ENCODE data around the gene KIAA1549. TPM values are rescaled to one million over a fixed set of nuclear protein-coding genes. Genes with fewer than 3 reads are reported as not detected.

The KIAA1549 gene
- total and polyA plus RNA-seq, 2 of the 4 experiments (the other 2 are of a cell fraction), result 1.3 to 3.3 TPM

DNA sequence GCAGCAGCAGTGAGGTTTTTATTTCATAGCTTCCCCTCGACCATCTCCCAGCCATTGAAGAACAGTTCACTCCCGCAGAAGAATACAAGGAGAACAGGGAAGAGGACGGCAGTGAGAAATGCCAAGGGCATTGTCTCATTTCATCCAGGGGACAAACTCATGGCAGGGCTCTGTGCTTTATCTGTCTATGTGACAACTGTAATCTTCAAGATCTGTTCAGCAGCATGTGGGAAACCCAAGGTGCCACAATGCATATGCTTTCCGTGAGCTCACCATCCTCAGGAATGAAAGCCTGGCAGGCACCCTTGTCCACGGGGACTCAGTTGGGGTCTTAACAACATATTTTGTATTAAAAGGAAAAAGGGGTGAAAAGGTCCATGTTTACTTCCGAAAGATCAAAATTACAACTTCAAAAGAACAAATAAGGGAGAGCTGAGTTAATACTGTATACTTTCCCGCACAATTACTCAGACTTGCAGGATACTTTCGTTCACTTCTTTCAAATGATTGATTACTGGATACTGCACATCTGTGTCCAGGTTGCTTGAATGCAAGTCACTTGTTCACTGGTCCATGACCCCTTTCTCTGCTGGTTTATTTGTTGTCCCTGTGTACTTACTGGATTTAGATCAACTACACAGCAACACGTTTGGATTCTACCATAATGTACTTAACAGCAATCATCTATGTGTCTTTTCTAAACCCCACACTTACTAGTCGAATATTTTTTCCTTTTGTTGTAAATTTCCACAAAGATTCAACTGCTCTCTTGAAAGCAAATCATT lies 93.1 kb downstream of the KIAA1549 start:
- BruUV-seq (replicated peaks), result no TSS peak
- TF ChIP-seq FOS (IDR thresholded peaks at IDR 0.05; ENCODE audit: low read depth, low read length), result no peak
- TF ChIP-seq RAD21 (IDR thresholded peaks at IDR 0.05; ENCODE audit: low read length), result no peak
- TF ChIP-seq, protein P1, sequence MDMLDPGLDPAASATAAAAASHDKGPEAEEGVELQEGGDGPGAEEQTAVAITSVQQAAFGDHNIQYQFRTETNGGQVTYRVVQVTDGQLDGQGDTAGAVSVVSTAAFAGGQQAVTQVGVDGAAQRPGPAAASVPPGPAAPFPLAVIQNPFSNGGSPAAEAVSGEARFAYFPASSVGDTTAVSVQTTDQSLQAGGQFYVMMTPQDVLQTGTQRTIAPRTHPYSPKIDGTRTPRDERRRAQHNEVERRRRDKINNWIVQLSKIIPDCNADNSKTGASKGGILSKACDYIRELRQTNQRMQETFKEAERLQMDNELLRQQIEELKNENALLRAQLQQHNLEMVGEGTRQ (IDR thresholded peaks at IDR 0.05; ENCODE audit: low read depth, low read length), result no peak
- TF ChIP-seq RCOR1 (IDR thresholded peaks at IDR 0.05; ENCODE audit: insufficient replicate concordance, low read length), result no peak
- no peak for TF ChIP-seq MAFK (IDR thresholded peaks at IDR 0.05; ENCODE audit: low read depth, low read length)
- no peak for TF ChIP-seq CHD1 (IDR thresholded peaks at IDR 0.05; ENCODE audit: low read depth, low read length)
- TF ChIP-seq CEBPB (IDR thresholded peaks at IDR 0.05; ENCODE audit: low read depth, low read length), result no peak
- no peak for TF ChIP-seq MAZ (IDR thresholded peaks at IDR 0.05; ENCODE audit: borderline replicate concordance, low read depth, low read length)
- TF ChIP-seq MXI1 (IDR thresholded peaks at IDR 0.05; ENCODE audit: borderline replicate concordance, low read depth, low read length), result no peak
- TF ChIP-seq NFE2L2 (IDR thresholded peaks at IDR 0.05; ENCODE audit: low read depth, low read length), result no peak
- TF ChIP-seq, protein P2, sequence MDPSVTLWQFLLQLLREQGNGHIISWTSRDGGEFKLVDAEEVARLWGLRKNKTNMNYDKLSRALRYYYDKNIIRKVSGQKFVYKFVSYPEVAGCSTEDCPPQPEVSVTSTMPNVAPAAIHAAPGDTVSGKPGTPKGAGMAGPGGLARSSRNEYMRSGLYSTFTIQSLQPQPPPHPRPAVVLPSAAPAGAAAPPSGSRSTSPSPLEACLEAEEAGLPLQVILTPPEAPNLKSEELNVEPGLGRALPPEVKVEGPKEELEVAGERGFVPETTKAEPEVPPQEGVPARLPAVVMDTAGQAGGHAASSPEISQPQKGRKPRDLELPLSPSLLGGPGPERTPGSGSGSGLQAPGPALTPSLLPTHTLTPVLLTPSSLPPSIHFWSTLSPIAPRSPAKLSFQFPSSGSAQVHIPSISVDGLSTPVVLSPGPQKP (IDR thresholded peaks at IDR 0.05; ENCODE audit: borderline replicate concordance, low read depth, low read length), result no peak
- TF ChIP-seq SMC3 (IDR thresholded peaks at IDR 0.05; ENCODE audit: low read depth, low read length), result no peak
- TF ChIP-seq BHLHE40 (IDR thresholded peaks at IDR 0.05; ENCODE audit: low read depth, low read length), result no peak
- no peak for TF ChIP-seq POLR2A (IDR thresholded peaks at IDR 0.05; ENCODE audit: low read depth, low read length)
- TF ChIP-seq, protein P3, sequence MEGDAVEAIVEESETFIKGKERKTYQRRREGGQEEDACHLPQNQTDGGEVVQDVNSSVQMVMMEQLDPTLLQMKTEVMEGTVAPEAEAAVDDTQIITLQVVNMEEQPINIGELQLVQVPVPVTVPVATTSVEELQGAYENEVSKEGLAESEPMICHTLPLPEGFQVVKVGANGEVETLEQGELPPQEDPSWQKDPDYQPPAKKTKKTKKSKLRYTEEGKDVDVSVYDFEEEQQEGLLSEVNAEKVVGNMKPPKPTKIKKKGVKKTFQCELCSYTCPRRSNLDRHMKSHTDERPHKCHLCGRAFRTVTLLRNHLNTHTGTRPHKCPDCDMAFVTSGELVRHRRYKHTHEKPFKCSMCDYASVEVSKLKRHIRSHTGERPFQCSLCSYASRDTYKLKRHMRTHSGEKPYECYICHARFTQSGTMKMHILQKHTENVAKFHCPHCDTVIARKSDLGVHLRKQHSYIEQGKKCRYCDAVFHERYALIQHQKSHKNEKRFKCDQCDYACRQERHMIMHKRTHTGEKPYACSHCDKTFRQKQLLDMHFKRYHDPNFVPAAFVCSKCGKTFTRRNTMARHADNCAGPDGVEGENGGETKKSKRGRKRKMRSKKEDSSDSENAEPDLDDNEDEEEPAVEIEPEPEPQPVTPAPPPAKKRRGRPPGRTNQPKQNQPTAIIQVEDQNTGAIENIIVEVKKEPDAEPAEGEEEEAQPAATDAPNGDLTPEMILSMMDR (conservative IDR thresholded peaks at IDR 0.05; ENCODE audit: low read depth, low read length), result no peak

More for the DNA sequence above, 93.1 kb downstream of the KIAA1549 start:
- H3K27me3 ChIP-seq (ENCODE audit: control insufficient read depth, insufficient read depth, low read length), result no peaks in the 10 kb centered on the region
- no peak overlapping the region for H3K4me2 ChIP-seq (ENCODE audit: low read depth, low read length)
- no peak overlapping the region for H2BK15ac ChIP-seq (ENCODE audit: low read depth, low read length)
- no peak for DNase-seq
- no peak overlapping the region for H2BK20ac ChIP-seq (ENCODE audit: low read depth, low read length)
- H3K9me3 ChIP-seq (ENCODE audit: control insufficient read depth, insufficient read depth, low read length), result no peaks in the 10 kb centered on the region
- ChIA-PET POLR2A (ENCODE audit: unreplicated experiment) (no interaction called here), CTCF (interaction anchor here (1.0 to 1.5 kb wide), 2 partner anchors 12 to 37 kb away, joined by 3 to 5 read pairs; no protein-coding TSS in a partner anchor)
- H4K5ac ChIP-seq (ENCODE audit: low read depth, low read length), result no peak overlapping the region
- H3K9me1 ChIP-seq (ENCODE audit: insufficient read depth, low read length), result no peaks in the 10 kb centered on the region; the same call in 1 of the 2 replicates
- no peak overlapping the region for H4K8ac ChIP-seq (ENCODE audit: low read depth in 2 of 2, low read length in 2 of 2)
- H2AFZ ChIP-seq (replicated peaks; ENCODE audit: low read length, poor library complexity), result no peak overlapping the region
- intact Hi-C loops (cut with micrococcal nuclease) (loop anchor here (5.0 kb wide), 1 partner anchor 239 kb away; no protein-coding TSS in a partner anchor), in situ Hi-C loops (cut with MboI; ENCODE audit: low sequenced_read_pairs) (loop anchor here (10.0 kb wide), 1 partner anchor 187 kb away; no protein-coding TSS in a partner anchor), dilution Hi-C loops (cut with HindIII; ENCODE audit: low sequenced_read_pairs, unreplicated experiment) (no loop called here)
- no peak overlapping the region for H3K56ac ChIP-seq (ENCODE audit: extremely low read depth, insufficient read depth, low read length)
- H3K36me3 ChIP-seq (ENCODE audit: control insufficient read depth, insufficient read depth, low read length), result no peaks in the 10 kb centered on the region
- WGBS, 2 experiments (ENCODE audit: extremely low coverage in 2 of 2, insufficient read length in 1 of 2), result 92% methylated on average over 2 of the region's 10 CpGs; no CpG with 5 or more reads in 1 of the 2 experiments
- H3K27ac ChIP-seq (ENCODE audit: insufficient read depth, low read length), result no peak overlapping the region
- no peak overlapping the region for H3K9ac ChIP-seq (ENCODE audit: low read depth, low read length)
- no peaks in the 10 kb centered on the region for H3K79me1 ChIP-seq (ENCODE audit: low read depth in 1 of 2, low read length in 2 of 2)
- no peak overlapping the region for H4K91ac ChIP-seq (ENCODE audit: insufficient read depth, low read depth, low read length)
- no peak overlapping the region for H2AK5ac ChIP-seq (ENCODE audit: low read depth, low read length)
- no peak overlapping the region for H2BK5ac ChIP-seq (ENCODE audit: low read depth, low read length, poor library complexity, severe bottlenecking)
- H2BK120ac ChIP-seq (ENCODE audit: low read depth, low read length), result no peak overlapping the region
- H3K18ac ChIP-seq (ENCODE audit: low read depth, low read length), result no peak overlapping the region
- H3K4me1 ChIP-seq (ENCODE audit: control insufficient read depth, insufficient read depth, low read length), result peaks cover 6% of the 10 kb centered on the region; the same call in 1 of the 2 replicates
- no peak overlapping the region for H3K23ac ChIP-seq (ENCODE audit: low read depth, low read length)
- no peak overlapping the region for H2AK9ac ChIP-seq (replicated peaks; ENCODE audit: low read depth, low read length, poor library complexity)
- H4K20me1 ChIP-seq (ENCODE audit: insufficient read depth, low read length), result no peaks in the 10 kb centered on the region
- H3K4me3 ChIP-seq (ENCODE audit: insufficient read depth, low read depth, low read length), result no peak overlapping the region
- H3K4ac ChIP-seq (ENCODE audit: low read depth, low read length), result no peak overlapping the region
- no peak overlapping the region for H3K14ac ChIP-seq (replicated peaks; ENCODE audit: low read depth, low read length)
- no peak for ATAC-seq (ENCODE audit: low read depth)
